ENCODE results near the gene SESN1.

DNA sequence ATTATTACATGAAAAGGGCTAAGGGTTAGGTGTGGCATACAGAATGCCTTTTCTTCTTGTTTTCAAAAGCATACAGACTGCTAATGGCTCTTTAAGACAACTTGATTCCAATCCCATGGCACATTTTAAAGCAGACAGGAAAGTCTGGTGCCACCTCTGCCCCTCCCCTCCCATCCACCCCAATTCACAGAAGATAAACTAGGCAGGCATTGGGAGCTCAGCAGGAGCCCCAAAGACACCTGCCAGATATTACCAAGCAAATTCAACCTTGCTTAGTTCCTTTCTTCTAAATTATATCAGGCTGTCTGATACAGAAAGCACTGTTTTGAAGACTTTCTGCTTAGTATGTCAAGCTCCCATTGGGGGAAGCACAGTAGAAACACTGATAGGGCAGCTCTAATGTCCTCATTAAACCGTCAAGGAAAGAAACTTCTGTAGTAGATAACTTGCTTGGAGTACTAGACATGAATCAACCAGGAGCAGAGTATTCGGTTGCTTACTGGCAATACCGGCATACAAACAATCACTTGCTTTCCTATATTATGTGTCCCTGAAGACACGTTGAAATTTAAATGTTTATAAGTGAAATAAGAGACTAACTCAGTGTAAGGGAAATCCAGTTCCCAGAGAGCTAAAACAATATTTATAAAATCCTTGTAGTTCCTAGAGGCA is 13.0 kb downstream of the SESN1 start:
- TF ChIP-seq EZH2phosphoT487 (IDR thresholded peaks at IDR 0.05; ENCODE audit: low read length) = no peak
- TF ChIP-seq, protein P1, sequence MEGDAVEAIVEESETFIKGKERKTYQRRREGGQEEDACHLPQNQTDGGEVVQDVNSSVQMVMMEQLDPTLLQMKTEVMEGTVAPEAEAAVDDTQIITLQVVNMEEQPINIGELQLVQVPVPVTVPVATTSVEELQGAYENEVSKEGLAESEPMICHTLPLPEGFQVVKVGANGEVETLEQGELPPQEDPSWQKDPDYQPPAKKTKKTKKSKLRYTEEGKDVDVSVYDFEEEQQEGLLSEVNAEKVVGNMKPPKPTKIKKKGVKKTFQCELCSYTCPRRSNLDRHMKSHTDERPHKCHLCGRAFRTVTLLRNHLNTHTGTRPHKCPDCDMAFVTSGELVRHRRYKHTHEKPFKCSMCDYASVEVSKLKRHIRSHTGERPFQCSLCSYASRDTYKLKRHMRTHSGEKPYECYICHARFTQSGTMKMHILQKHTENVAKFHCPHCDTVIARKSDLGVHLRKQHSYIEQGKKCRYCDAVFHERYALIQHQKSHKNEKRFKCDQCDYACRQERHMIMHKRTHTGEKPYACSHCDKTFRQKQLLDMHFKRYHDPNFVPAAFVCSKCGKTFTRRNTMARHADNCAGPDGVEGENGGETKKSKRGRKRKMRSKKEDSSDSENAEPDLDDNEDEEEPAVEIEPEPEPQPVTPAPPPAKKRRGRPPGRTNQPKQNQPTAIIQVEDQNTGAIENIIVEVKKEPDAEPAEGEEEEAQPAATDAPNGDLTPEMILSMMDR (IDR thresholded peaks at IDR 0.05; ENCODE audit: low read length) = no peak
- no peak for TF ChIP-seq EZH2 (optimal IDR thresholded peaks at IDR 0.05; ENCODE audit: low read depth, low read length)
